ENCODE data around the gene LTA. TPM values are rescaled to one million over a fixed set of nuclear protein-coding genes. Genes with fewer than 3 reads are reported as not detected.

LTA gene
- total and polyA plus RNA-seq, 2 donors (not counting 3 experiments of a cell fraction or from before 2014, with no cell fraction given), result 0.46 TPM; not detected in 1

- Histone ChIP-seq H3K36me3 (ENCODE audit: control insufficient read depth in 2 of 2, extremely low read depth in 1 of 2, insufficient read depth in 2 of 2, low read length in 2 of 2) (peaks cover 2 to 10% of the 10 kb centered on the region in 2 experiments), H3K4me2 (ENCODE audit: insufficient read depth, low read length) (no peak overlapping the region), H3K27me3 (ENCODE audit: control insufficient read depth in 2 of 2, insufficient read depth in 2 of 2, low read length in 2 of 2) (no peaks in the 10 kb centered on the region), H3K79me2 (ENCODE audit: control insufficient read depth, insufficient read depth, low read length) (peaks cover 7% of the 10 kb centered on the region), H3K9ac (replicated peaks; ENCODE audit: extremely low read depth, insufficient read depth, low read length) (no peak overlapping the region), H4K20me1 (replicated peaks; ENCODE audit: control insufficient read depth, extremely low read depth, insufficient read depth, low read length) (no peaks in the 10 kb centered on the region), H3K4me3 (replicated peaks in 1 of 3; ENCODE audit: insufficient read depth in 1 of 3, low read depth in 1 of 3, low read length in 3 of 3) (no peak overlapping the region), H2AFZ (ENCODE audit: low read depth, low read length) (no peak overlapping the region), H3K27ac (ENCODE audit: insufficient read depth, low read depth, low read length) (peak overlapping the region; percentile 98), H3K9me3 (replicated peaks; ENCODE audit: control insufficient read depth, insufficient read depth, low read length) (no peaks in the 10 kb centered on the region), H3K9me1 (replicated peaks; ENCODE audit: control insufficient read depth, extremely low read depth, insufficient read depth, low read length) (no peaks in the 10 kb centered on the region), H3K4me1 (ENCODE audit: control insufficient read depth, extremely low read depth, insufficient read depth, low read length) (peaks cover 61% of the 10 kb centered on the region)
- ChIA-PET CTCF (interaction anchor here (31.0 kb wide), 1 partner anchor 30 kb away, joined by 1517 read pairs; the partner anchor contains the start of genes LST1, LTB, NCR3 and TNF), POLR2A (no interaction called here)
- no peak for TF ChIP-seq CTCF (IDR thresholded peaks at IDR 0.05; ENCODE audit: extremely low read depth in 1 of 2, insufficient read depth in 1 of 2, low read depth in 1 of 2, low read length in 2 of 2)
- TF ChIP-seq EZH2 (IDR thresholded peaks at IDR 0.05; ENCODE audit: borderline replicate concordance, low read depth, low read length, severe bottlenecking), result no peak
- TF ChIP-seq MAX (IDR thresholded peaks at IDR 0.05; ENCODE audit: insufficient read depth, insufficient read length), result no peak
- TF ChIP-seq MYC (IDR thresholded peaks at IDR 0.05; ENCODE audit: low read depth, low read length), result no peak
- TF ChIP-seq FOS (IDR thresholded peaks at IDR 0.05; ENCODE audit: borderline replicate concordance, insufficient read depth, low read length), result no peak
- TF ChIP-seq POLR2A (IDR thresholded peaks at IDR 0.05; ENCODE audit: low read depth, low read length), result no peak
- TF ChIP-seq POLR2AphosphoS5 (IDR thresholded peaks at IDR 0.05; ENCODE audit: insufficient read depth, low read depth, low read length), result no peak
- TF ChIP-seq GATA2 (IDR thresholded peaks at IDR 0.05; ENCODE audit: insufficient read depth, insufficient read length, low read depth, low read length), result no peak
- no peak for TF ChIP-seq JUN (IDR thresholded peaks at IDR 0.05; ENCODE audit: borderline replicate concordance, insufficient read depth, insufficient read length, low read depth)
- DNase-seq (ENCODE audit: low read depth, low spot score) (no peak), FAIRE-seq (no peak)
- BruUV-seq (replicated peaks), result no TSS peak
- intact Hi-C loops (cut with micrococcal nuclease) (no loop called here), dilution Hi-C loops (cut with MboI; ENCODE audit: extremely low pct_ligation_motif_present, low sequenced_read_pairs) (no loop called here)
Measured at GRCh38 chr6:31558318-31558625, 13.8 kb upstream of the LTA start.
